ENCODE data around the gene HYAL2. TPM values are rescaled to one million over a fixed set of nuclear protein-coding genes. Genes with fewer than 3 reads are reported as not detected.

The HYAL2 gene
- total and polyA plus RNA-seq, 10 of the 15 experiments (the other 5 are each of a cell fraction or from before 2014, with no cell fraction given): 0.06 to 21.8 (median 12.7) TPM

DNA sequence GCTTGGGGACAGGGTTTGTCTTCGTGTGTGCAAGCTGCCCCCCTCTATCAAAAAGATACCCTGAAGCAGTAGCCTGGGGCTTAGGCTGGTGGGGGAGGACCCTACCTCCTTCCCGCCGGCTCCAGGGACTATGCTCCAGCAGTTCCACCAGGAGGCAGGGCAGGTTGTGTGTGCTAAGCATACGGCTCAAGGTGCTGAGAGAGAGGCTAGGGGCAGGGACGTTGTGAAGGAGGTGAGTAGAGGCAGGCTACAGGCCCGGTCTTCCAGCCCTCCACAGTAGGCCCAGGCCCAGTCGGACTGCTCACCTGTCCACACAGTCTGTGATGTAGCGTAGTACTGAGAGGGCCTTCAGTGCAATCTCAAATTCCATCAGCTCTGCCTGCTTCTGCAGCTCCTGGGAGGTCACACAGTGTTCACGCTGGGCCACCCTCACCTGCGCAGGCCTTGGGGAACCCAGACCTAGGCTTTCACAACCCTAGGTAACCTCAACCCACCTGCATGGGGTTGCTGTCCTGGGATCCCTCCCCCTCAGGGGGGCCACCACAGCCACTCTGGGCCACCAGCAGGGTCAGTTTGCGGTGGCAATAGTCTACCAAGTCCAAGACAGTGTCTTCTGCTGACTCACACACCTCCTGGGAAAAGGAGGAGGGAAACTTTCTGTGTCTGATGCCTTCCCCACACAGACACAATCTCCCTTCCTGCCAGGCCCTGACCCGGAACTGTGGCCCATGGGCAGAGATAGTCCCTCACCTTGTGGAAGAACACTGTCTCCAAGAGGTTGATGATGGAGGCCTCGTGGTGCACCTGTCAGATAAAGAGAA lies 20.5 kb upstream of the HYAL2 start:
- FAIRE-seq (no peak), ATAC-seq (no peak), DNase-seq (ENCODE audit: low read depth, low spot score) (no peak)
- POLR2A ChIA-PET: interaction anchor here (0.6 to 1.0 kb wide), 2 partner anchors 108 to 224 kb away, joined by 3 read pairs; no protein-coding TSS in a partner anchor
- RAD21 ChIA-PET (ENCODE audit: unreplicated experiment): interaction anchor here (0.6 kb wide), 1 partner anchor 22 kb away, joined by 4 read pairs; no protein-coding TSS in a partner anchor
- Histone ChIP-seq H4K20me1 (ENCODE audit: control insufficient read depth, insufficient read depth) (no peaks in the 10 kb centered on the region), H3K27ac (ENCODE audit: control insufficient read depth, insufficient read depth) (no peak overlapping the region), H3K4me1 (ENCODE audit: control insufficient read depth, insufficient read depth, low read length) (peaks cover 8% of the 10 kb centered on the region; the same call in 1 of the 2 replicates), H3K9me3 (replicated peaks; ENCODE audit: control insufficient read depth, insufficient read depth, low read length) (no peaks in the 10 kb centered on the region), H3K4me2 (ENCODE audit: control insufficient read depth, insufficient read depth) (no peak overlapping the region), H3K36me3 (ENCODE audit: control insufficient read depth in 2 of 2, insufficient read depth in 2 of 2, low read length in 1 of 2) (peaks cover 0 to 3% of the 10 kb centered on the region in 2 experiments; a peak in 1 of 4 replicates), H3K79me2 (ENCODE audit: control insufficient read depth, insufficient read depth, low read length) (peaks cover 25% of the 10 kb centered on the region), H3K27me3 (replicated peaks in 1 of 2; ENCODE audit: control insufficient read depth in 2 of 2, insufficient read depth in 2 of 2, low read length in 1 of 2) (no peaks in the 10 kb centered on the region), H3K4me3 (no peak overlapping the region), H3K9ac (ENCODE audit: control insufficient read depth, insufficient read depth, low read length) (no peak overlapping the region), H2AFZ (ENCODE audit: control insufficient read depth, low read depth, low read length) (no peak overlapping the region)
- BruUV-seq (replicated peaks): no TSS peak
- in situ Hi-C loops (cut with MboI) (no loop called here), intact Hi-C loops (cut with micrococcal nuclease; ENCODE audit: unreplicated experiment) (no loop called here)
- CTCF ChIA-PET: interaction anchor here (0.6 kb wide), 1 partner anchor 16 kb away, joined by 4 read pairs; the partner anchor contains the start of gene TMEM115
- SMC1A ChIA-PET (ENCODE audit: uncharacterized antibody, unreplicated experiment): no interaction called here
- TF ChIP-seq SREBF2 (IDR thresholded peaks at IDR 0.05; ENCODE audit: low read length) (no peak), YY1 (IDR thresholded peaks at IDR 0.05; ENCODE audit: low read depth, low read length) (no peak), MYC (IDR thresholded peaks at IDR 0.05; ENCODE audit: insufficient read depth, insufficient read length, insufficient replicate concordance, low read length, severe bottlenecking) (no peak), FOXK2 (IDR thresholded peaks at IDR 0.05) (no peak), ESRRA (IDR thresholded peaks at IDR 0.05; ENCODE audit: low read length) (no peak)
- TF ChIP-seq, protein P1, sequence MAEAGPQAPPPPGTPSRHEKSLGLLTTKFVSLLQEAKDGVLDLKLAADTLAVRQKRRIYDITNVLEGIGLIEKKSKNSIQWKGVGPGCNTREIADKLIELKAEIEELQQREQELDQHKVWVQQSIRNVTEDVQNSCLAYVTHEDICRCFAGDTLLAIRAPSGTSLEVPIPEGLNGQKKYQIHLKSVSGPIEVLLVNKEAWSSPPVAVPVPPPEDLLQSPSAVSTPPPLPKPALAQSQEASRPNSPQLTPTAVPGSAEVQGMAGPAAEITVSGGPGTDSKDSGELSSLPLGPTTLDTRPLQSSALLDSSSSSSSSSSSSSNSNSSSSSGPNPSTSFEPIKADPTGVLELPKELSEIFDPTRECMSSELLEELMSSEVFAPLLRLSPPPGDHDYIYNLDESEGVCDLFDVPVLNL (IDR thresholded peaks at IDR 0.05; ENCODE audit: low read depth, low read length): no peak
- WGBS (ENCODE audit: insufficient coverage, insufficient replicate concordance, low lambda C conversion rate, missing lambda C conversion rate): 69% methylated on average over 13 of the region's 13 CpGs
